GM18951 (cell line): ENCODE data around the gene ADAMTS12.

Experiments
- POLR2A ChIP-seq: IDR thresholded peaks from 4 replicates; pipeline ENCODE4 v1.6.1; 2011; ENCODE audit warnings: mild to moderate bottlenecking; ENCODE audit not compliant: insufficient read length, insufficient read depth; ENCODE audit errors: extremely low read depth
- in situ Hi-C: fragments of 300-500 bp; cut with MboI; formaldehyde crosslinking; loops from one replicate; pipeline ENCODE4 v1.12.0; 2022; ENCODE audit warnings: low sequenced_read_pairs, mixed read lengths, inconsistent platforms; ENCODE audit not compliant: unreplicated experiment

ADAMTS12 gene

GRCh38 chr5:33621514-33621913 lies 270.3 kb downstream of the ADAMTS12 start:
- no peak for TF ChIP-seq POLR2A
- in situ Hi-C loops, result no loop called here

GRCh38 chr5:33614039-33614438 lies 277.8 kb downstream of the ADAMTS12 start:
- no peak for TF ChIP-seq POLR2A
- in situ Hi-C loops, result no loop called here

- in situ Hi-C loops, result no loop called here
- TF ChIP-seq POLR2A, result no peak
Measured at GRCh38 chr5:33612386-33612785, 279.4 kb downstream of the ADAMTS12 start.

- no peak for TF ChIP-seq POLR2A
- in situ Hi-C loops, result no loop called here
Measured at GRCh38 chr5:33611877-33612276, 279.9 kb downstream of the ADAMTS12 start.

GRCh38 chr5:33608344-33609041 lies 283.3 kb downstream of the ADAMTS12 start:
- in situ Hi-C loops, result no loop called here
- no peak for TF ChIP-seq POLR2A

- no peak for TF ChIP-seq POLR2A
- in situ Hi-C loops, result no loop called here
Measured at GRCh38 chr5:33604503-33604902, 287.3 kb downstream of the ADAMTS12 start.

GRCh38 chr5:33601881-33602280 lies 289.9 kb downstream of the ADAMTS12 start:
- no peak for TF ChIP-seq POLR2A
- in situ Hi-C loops, result no loop called here

GRCh38 chr5:33595303-33595702 lies 296.5 kb downstream of the ADAMTS12 start:
- TF ChIP-seq POLR2A, result no peak

GRCh38 chr5:33594006-33594405 lies 297.8 kb downstream of the ADAMTS12 start:
- in situ Hi-C loops, result no loop called here
- TF ChIP-seq POLR2A, result no peak

More at GRCh38 chr5:33595303-33595702, 296.5 kb downstream of the ADAMTS12 start:
- in situ Hi-C loops, result no loop called here

- in situ Hi-C loops, result no loop called here
- no peak for TF ChIP-seq POLR2A
Measured at GRCh38 chr5:33592245-33592644, 299.5 kb downstream of the ADAMTS12 start.

- in situ Hi-C loops, result no loop called here
- TF ChIP-seq POLR2A, result no peak
Measured at GRCh38 chr5:33588654-33589372, 303.0 kb downstream of the ADAMTS12 start.

GRCh38 chr5:33583332-33583731 lies 308.5 kb downstream of the ADAMTS12 start:
- no peak for TF ChIP-seq POLR2A
- in situ Hi-C loops, result no loop called here

- in situ Hi-C loops, result no loop called here
- no peak for TF ChIP-seq POLR2A
Measured at GRCh38 chr5:33582417-33582816, 309.4 kb downstream of the ADAMTS12 start.

- in situ Hi-C loops, result no loop called here
- TF ChIP-seq POLR2A, result no peak
Measured at GRCh38 chr5:33579789-33580188, 312.0 kb downstream of the ADAMTS12 start.
